Endothelial cell of umbilical vein (primary cell): Measurements from ENCODE around the gene TMEM94. TPM values are rescaled to one million over a fixed set of nuclear protein-coding genes. Genes with fewer than 3 reads are reported as not detected.

Experiments used
- BruUV-seq: library from RNA; stranded (reverse); fragments of 400-500 nt; replicated peaks from 2 replicates; lab custom pipeline; 2021; lab: Mats Ljungman, UMichigan
- CTCF ChIA-PET: fragments of 300-600, 350-600 bp; sonication (Branson Sonifier 250); formaldehyde crosslinking; loops from one replicate; lab custom pipeline; 2021; ENCODE audit warnings: antibody characterized with exemption, inconsistent platforms; lab: Charles Lee
- POLR2A ChIA-PET: fragments of 300-600, 350-600 bp; sonication (Branson Sonifier 250); formaldehyde crosslinking; loops from one replicate; lab custom pipeline; 2021; ENCODE audit warnings: antibody characterized with exemption, inconsistent platforms; lab: Charles Lee
- DNase-seq: peaks from one replicate; pipeline ENCODE4 v3.0.0-alpha.2; 2011; ENCODE audit warnings: low read depth, low spot score
- FAIRE-seq: peaks from 2 replicates; lab custom pipeline; 2011; peaks lifted over from hg19 to GRCh38; lab: Jason Lieb, UNC
- H2AFZ ChIP-seq: 2 replicates; pipeline ENCODE4 v1.6.0; 2012; ENCODE audit warnings: low read depth, low read length, control low read depth, inconsistent platforms
- H3K27ac ChIP-seq: 2 replicates; pipeline ENCODE4 v1.5.1; 2011; ENCODE audit warnings: low read depth, mild to moderate bottlenecking, control low read depth, low read length, moderate library complexity; ENCODE audit not compliant: insufficient read depth
- H3K27me3 ChIP-seq, 2 experiments: 2 replicates each; pipeline versions ENCODE4 v1.6.0 to v1.6.1; 2011; ENCODE audit warnings: low read length in 2 of 2, mixed read lengths in 1 of 2; ENCODE audit not compliant: control insufficient read depth in 2 of 2, insufficient read depth in 2 of 2
- H3K36me3 ChIP-seq, 2 experiments: 2 replicates in 1 of 2; 3 replicates in 1 of 2; pipeline ENCODE4 v1.5.1; 2011; ENCODE audit warnings: low read length in 2 of 2, mild to moderate bottlenecking in 1 of 2, moderate library complexity in 1 of 2; ENCODE audit not compliant: control insufficient read depth in 2 of 2, insufficient read depth in 2 of 2; ENCODE audit errors: extremely low read depth in 1 of 2
- H3K4me1 ChIP-seq: 3 replicates; pipeline ENCODE4 v1.5.1; 2011; ENCODE audit warnings: mild to moderate bottlenecking, low read length; ENCODE audit not compliant: control insufficient read depth, insufficient read depth; ENCODE audit errors: extremely low read depth
- H3K4me2 ChIP-seq: 2 replicates; pipeline ENCODE4 v1.6.1; 2011; ENCODE audit warnings: low read length, control low read depth, mixed read lengths; ENCODE audit not compliant: insufficient read depth
- H3K4me3 ChIP-seq, 3 experiments: fragments of 200-600 bp in 1 of 3; sonication (generic), shearing (Covaris generic) in 1 of 3; replicated peaks in 1 of 3; 2 replicates each; pipeline ENCODE4 v1.5.1; 2011 to 2016; ENCODE audit warnings: control low read depth in 3 of 3, low read length in 3 of 3, mild to moderate bottlenecking in 2 of 3, inconsistent platforms in 1 of 3, low read depth in 1 of 3, moderate library complexity in 1 of 3; ENCODE audit not compliant: insufficient read depth in 1 of 3
- H3K79me2 ChIP-seq: 2 replicates; pipeline ENCODE4 v1.6.0; 2012; ENCODE audit warnings: low read length, inconsistent platforms; ENCODE audit not compliant: control insufficient read depth, insufficient read depth
- H3K9ac ChIP-seq: replicated peaks from 2 replicates; pipeline ENCODE3; 2011; ENCODE audit warnings: low read length, control low read depth; ENCODE audit not compliant: insufficient read depth; ENCODE audit errors: extremely low read depth
- H3K9me1 ChIP-seq: replicated peaks from 3 replicates; pipeline ENCODE4 v1.6.0; 2011; ENCODE audit warnings: mild to moderate bottlenecking, low read length; ENCODE audit not compliant: control insufficient read depth, insufficient read depth; ENCODE audit errors: extremely low read depth
- H3K9me3 ChIP-seq: replicated peaks from 2 replicates; pipeline ENCODE4 v1.5.1; 2012; ENCODE audit warnings: low read length, inconsistent platforms; ENCODE audit not compliant: control insufficient read depth, insufficient read depth
- H4K20me1 ChIP-seq: replicated peaks from 2 replicates; pipeline ENCODE3; 2011; ENCODE audit warnings: mild to moderate bottlenecking, low read length; ENCODE audit not compliant: control insufficient read depth, insufficient read depth; ENCODE audit errors: extremely low read depth
- CTCF ChIP-seq, 2 donors: IDR thresholded peaks; 1 replicate in 1 of 2; 2 replicates in 1 of 2; pipeline ENCODE4 v1.5.1; 2011; ENCODE audit warnings: low read length in 2 of 2, mild to moderate bottlenecking in 2 of 2, moderate library complexity in 2 of 2, control low read depth in 1 of 2, inconsistent platforms in 1 of 2, low read depth in 1 of 2; ENCODE audit not compliant: insufficient read depth in 1 of 2; ENCODE audit errors: extremely low read depth in 1 of 2
- EZH2 ChIP-seq: IDR thresholded peaks from 2 replicates; pipeline ENCODE4 v1.6.1; 2012; ENCODE audit warnings: borderline replicate concordance, low read depth, mild to moderate bottlenecking, moderate library complexity, low read length, inconsistent platforms; ENCODE audit not compliant: severe bottlenecking
- FOS ChIP-seq: IDR thresholded peaks from 2 replicates; pipeline ENCODE4 v1.6.1; 2011; ENCODE audit warnings: mild to moderate bottlenecking, low read length, moderate library complexity, borderline replicate concordance; ENCODE audit not compliant: insufficient read depth
- GATA2 ChIP-seq: IDR thresholded peaks from 2 replicates; pipeline ENCODE4 v1.7.0; 2011; ENCODE audit warnings: low read depth, mild to moderate bottlenecking, moderate library complexity, mixed read lengths, low read length; ENCODE audit not compliant: insufficient read length, insufficient read depth
- JUN ChIP-seq: IDR thresholded peaks from 2 replicates; pipeline ENCODE4 v1.6.1; 2011; ENCODE audit warnings: borderline replicate concordance, low read depth; ENCODE audit not compliant: insufficient read length, insufficient read depth
- MAX ChIP-seq: IDR thresholded peaks from 2 replicates; pipeline ENCODE4 v1.6.1; 2011; ENCODE audit not compliant: insufficient read depth, insufficient read length
- MYC ChIP-seq: IDR thresholded peaks from one replicate; pipeline ENCODE4 v1.6.1; 2011; ENCODE audit warnings: mild to moderate bottlenecking, low read depth, low read length
- POLR2A ChIP-seq: IDR thresholded peaks from 2 replicates; pipeline ENCODE4 v1.6.1; 2012; ENCODE audit warnings: low read depth, mild to moderate bottlenecking, control low read depth, low read length
- POLR2AphosphoS5 ChIP-seq: IDR thresholded peaks from 2 replicates; pipeline ENCODE4 v1.6.1; 2012; ENCODE audit warnings: low read depth, mild to moderate bottlenecking, control low read depth, low read length, moderate library complexity; ENCODE audit not compliant: insufficient read depth
- dilution Hi-C: fragments of 300-500 bp; cut with MboI; formaldehyde crosslinking; loops from one replicate; pipeline ENCODE4 v1.15.0; 2019; ENCODE audit warnings: low sequenced_read_pairs; ENCODE audit not compliant: extremely low pct_ligation_motif_present
- intact Hi-C: fragments of 100-400 bp; cut with micrococcal nuclease; formaldehyde crosslinking; loops from one replicate; pipeline ENCODE4 v1.10.0; 2022
- polyA plus RNA-seq, 4 experiments: library from polyadenylated mRNA; depleted of rRNA in 3 of 4; stranded (reverse) in 3 of 4; unstranded in 1 of 4; fragments of >200 nt; gene quantifications; 2 replicates each; pipeline versions ENCODE4 v1.2.1 to v1.2.3, GENCODE V29; 2011 to 2012; ENCODE audit warnings: missing spikeins in 1 of 4
- total RNA-seq: library from RNA; stranded (reverse); gene quantifications from 2 replicates; pipeline ENCODE4 v1.2.3, GENCODE V29; 2021

TMEM94 gene
- total and polyA plus RNA-seq, 2 donors (not counting 3 experiments of a cell fraction or from before 2014, with no cell fraction given): 69.2 to 75.9 TPM

DNA sequence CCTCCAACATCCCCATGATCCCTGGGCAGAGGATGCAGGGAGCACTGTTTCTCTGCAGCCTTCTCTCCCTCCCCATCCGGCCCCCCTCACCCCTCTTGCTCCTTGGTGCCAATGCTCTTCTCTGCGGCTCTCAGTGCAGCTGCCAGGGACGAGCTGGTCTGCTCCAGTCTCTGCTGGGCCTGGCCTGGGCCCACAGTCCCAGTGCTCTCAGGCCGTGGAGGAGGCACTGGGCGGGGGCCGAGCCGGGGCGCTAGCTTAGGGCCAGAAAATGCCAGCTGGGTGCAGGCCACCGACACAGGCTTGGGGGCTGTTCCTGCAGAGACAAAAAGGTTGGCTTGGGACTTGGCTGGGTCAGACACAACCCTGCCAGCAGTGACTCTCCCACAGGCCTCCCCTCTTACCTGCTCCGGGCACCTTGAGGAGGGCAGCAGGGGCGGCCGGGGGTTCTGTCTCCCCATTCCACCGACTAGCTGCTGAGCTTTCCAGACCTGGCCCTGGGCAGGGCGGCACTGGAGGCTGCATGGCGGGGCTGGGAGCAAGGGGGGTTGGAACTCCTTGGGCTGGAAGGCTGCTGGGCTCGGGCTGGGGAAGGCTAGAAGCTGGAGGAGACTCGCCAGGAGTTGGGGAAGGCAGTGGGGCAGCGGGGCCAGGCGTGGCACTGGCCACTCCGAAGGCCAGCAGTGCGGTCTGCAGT lies 45.1 kb downstream of the TMEM94 start:
- Histone ChIP-seq H3K36me3 (peaks cover 0 to 35% of the 10 kb centered on the region in 2 experiments), H3K4me3 (no peak overlapping the region), H3K4me2 (no peak overlapping the region), H4K20me1 (no peaks in the 10 kb centered on the region), H3K9me1 (no peaks in the 10 kb centered on the region), H3K27me3 (no peaks in the 10 kb centered on the region), H3K9ac (no peak overlapping the region), H2AFZ (no peak overlapping the region), H3K27ac (no peak overlapping the region), H3K79me2 (no peaks in the 10 kb centered on the region), H3K9me3 (no peaks in the 10 kb centered on the region), H3K4me1 (peaks cover 3% of the 10 kb centered on the region)
- no peak for DNase-seq
- BruUV-seq: no TSS peak
- POLR2A ChIA-PET: no interaction called here
- no peak for FAIRE-seq
- dilution Hi-C loops: no loop called here
- CTCF ChIA-PET: interaction anchor here (2.2 kb wide), 1 partner anchor 15 kb away, joined by 7 read pairs; the partner anchor contains the start of gene TSEN54
- intact Hi-C loops: no loop called here
- TF ChIP-seq POLR2AphosphoS5: no peak
- no peak for TF ChIP-seq CTCF (IDR thresholded peaks at IDR 0.05; ENCODE audit: extremely low read depth in 1 of 2, insufficient read depth in 1 of 2, low read depth in 1 of 2, low read length in 2 of 2)
- no peak for TF ChIP-seq MYC
- TF ChIP-seq FOS: no peak
- no peak for TF ChIP-seq JUN
- TF ChIP-seq POLR2A: no peak
- TF ChIP-seq GATA2: no peak
- TF ChIP-seq MAX: no peak
- TF ChIP-seq EZH2: no peak
